ENCODE measurements around the gene GTF3C1.

GTF3C1 gene

DNA sequence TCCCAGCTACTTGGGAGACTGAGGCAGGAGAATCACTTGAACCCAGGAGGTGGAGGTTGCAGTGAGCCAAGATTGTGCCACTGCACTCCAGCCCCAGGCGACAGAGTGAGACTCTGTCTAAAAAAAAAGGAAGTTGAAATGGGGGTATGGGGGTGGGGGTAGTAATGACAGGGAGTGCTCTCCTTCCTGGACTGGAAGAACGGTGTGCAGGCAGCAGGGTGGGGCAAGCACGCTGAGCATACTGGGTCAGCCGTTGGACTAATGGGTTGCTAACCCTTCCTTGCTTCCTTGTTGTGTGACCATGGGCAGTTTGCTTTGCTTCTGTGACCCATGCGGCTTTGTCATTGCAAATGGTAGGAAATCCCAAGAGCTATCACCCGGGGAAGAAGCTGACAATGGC is 16.7 kb upstream of the GTF3C1 start:
- no peak for DNase-seq

DNA sequence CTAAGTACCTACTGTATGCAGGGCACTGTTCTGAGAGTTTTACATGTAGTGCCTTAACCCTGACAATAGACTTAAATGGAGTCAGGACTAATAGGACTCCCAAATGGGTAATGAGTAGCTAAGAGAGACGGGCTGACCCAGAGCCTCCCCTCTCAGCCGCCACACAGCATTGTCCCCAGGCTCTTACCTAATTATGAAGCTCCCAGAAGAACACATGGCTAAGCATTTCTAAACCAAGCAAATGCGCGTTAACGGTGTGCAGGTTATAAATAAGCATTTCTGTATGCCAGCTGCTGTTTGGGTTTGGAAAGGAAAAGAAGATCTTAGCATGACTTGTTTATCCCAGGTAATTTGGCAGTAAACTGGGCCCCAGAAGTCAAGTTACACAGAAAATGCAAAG is 14.5 kb upstream of the GTF3C1 start:
- no peak for DNase-seq

DNA sequence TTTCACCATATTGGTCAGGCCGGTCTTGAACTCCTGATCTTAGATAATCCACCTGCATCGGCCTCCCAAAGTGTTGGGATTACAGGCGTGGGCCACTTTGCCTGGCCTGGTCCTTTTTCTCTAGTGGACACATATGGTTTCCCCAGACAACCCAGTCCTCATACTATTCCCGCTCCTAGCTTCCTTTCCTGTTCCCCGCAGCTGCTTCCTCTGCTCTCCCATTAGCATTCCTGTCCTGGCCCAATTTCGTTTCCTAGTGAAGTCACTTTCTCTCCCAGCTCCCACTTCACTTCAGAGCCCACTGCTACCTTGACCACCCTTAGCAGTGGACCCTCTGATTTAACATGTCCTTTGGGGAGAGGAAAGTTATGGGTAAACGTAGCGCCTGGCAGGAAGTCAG is 11.5 kb upstream of the GTF3C1 start:
- no peak for DNase-seq

DNA sequence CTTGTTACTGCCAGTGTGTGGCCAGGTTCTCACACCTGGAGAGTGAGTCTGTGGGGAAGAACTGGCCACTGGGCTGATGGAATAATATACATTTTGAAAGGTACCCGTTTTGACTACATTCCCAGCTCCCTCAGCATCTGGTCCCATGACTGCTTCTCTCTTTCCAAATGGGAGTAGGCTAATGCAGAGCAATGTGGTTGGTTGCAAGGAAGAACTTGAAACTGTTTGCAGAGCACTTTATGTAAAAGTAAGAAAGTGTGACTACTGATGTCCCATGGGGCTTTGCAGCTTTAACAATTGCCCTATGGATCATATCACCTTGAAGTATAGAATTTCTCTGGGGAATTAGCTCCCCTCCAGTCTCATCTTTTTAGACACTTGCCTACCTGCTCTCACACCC is 9.2 kb upstream of the GTF3C1 start:
- no peak for DNase-seq

DNA sequence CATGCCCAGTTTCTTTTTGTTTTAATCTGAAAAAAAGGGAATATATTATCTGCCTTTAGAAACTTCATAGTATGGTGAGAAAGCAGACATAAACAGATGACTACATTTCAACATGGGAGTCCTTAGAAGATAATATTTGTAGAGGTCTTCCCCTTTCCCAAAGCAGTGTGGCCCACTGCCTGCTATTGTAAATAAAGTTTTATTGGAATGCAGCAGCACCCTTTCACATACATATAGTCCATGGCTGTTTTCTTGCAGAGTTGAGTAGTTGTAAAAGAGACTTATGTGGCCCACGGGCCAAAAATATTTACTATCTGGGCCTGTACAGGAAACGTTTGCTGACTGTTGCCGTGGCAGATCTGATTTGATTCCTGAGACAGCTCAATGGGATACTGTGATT is 8.7 kb upstream of the GTF3C1 start:
- DNase-seq = no peak

DNA sequence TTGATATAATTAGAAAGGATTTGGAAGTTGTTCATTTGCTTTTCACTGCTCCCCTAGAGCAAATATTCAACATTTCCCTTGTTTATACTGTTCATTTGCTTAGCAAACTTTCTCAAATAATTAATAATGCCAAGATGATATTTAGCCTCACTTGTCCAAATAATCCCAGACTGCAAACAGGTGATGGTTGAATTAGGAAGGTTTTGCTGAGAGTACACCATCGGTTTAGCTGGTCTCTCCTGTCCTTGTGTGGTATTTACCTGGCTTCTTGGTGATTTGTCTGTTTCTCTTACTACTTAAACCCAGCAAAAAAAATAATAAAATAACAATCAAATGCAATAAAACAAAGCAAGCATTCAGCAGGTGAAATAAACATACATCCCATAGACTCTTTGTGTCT is 6.8 kb upstream of the GTF3C1 start:
- DNase-seq = no peak

GRCh38 chr16:27551036-27551435 is 1.3 kb upstream of the GTF3C1 start:
- no peak for DNase-seq

DNA sequence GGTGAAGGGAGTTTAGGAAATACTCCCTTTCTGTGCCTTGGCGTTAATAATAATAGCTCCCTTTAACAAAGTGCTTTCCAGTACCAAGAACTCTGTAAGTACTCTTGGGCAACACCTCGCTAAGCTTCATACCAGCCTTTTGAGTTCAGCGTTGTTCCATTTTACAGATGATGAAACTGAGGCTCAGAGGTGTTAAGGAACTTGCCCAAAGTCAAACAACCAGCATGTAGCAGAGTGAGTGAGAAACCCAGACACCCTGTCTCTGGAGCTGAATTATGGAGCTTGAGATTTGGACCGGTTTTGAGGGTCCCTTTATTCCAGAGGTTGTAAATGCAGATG is 838 bp upstream of the GTF3C1 start:
- DNase-seq = no peak

- no peak for DNase-seq
Measured at GRCh38 chr16:27549464-27549745, 308 bp downstream of the GTF3C1 start.

DNA sequence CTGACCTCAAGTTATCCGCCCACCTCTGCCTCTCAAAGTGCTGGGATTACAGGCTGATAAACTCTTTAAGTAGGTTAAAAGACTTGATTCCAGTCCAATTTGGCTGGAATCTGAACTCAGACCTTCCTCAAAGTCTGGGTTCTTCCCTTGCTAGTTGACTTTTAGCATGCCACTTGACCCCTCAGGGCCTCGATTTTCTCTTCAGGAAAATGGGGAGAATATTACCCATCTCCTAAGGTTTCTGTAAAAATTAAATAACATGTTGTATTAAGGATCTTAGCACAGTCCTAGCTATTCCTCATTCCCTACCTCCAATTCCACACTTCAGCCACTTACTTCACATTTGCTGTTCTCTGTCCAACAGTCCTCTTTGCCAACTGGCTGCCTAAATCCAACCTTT is 1.9 kb downstream of the GTF3C1 start:
- no peak for DNase-seq

DNA sequence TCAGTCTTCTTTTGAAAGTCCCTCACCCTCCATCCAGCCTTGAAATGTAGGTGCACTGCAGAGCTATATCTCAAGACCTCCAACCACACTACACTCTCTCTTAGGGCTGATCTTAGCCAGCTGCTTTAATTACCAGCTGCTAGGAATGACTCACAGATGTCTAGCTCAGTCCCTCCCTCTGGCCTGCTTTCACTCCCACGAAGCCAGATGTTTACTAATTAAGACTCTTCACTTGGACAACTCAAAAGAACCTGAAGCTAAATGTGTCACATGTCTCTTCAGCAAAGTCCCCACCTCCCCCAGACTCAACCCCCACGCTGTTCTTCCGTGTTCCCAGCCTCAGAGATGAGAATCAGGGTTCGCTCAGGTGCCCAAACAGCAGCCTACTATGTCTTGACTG is 2.6 kb downstream of the GTF3C1 start:
- DNase-seq = no peak

- no peak for DNase-seq
Measured at GRCh38 chr16:27544671-27545070, 5.0 kb downstream of the GTF3C1 start.

GRCh38 chr16:27543801-27544200 is 5.9 kb downstream of the GTF3C1 start:
- DNase-seq = no peak

GRCh38 chr16:27539636-27540035 is 10.1 kb downstream of the GTF3C1 start:
- no peak for DNase-seq

- DNase-seq = no peak
Measured at GRCh38 chr16:27539120-27539519, 10.6 kb downstream of the GTF3C1 start.

GRCh38 chr16:27538528-27538927 is 11.2 kb downstream of the GTF3C1 start:
- no peak for DNase-seq

- DNase-seq = no peak
Measured at GRCh38 chr16:27534256-27534655, 15.5 kb downstream of the GTF3C1 start.

DNA sequence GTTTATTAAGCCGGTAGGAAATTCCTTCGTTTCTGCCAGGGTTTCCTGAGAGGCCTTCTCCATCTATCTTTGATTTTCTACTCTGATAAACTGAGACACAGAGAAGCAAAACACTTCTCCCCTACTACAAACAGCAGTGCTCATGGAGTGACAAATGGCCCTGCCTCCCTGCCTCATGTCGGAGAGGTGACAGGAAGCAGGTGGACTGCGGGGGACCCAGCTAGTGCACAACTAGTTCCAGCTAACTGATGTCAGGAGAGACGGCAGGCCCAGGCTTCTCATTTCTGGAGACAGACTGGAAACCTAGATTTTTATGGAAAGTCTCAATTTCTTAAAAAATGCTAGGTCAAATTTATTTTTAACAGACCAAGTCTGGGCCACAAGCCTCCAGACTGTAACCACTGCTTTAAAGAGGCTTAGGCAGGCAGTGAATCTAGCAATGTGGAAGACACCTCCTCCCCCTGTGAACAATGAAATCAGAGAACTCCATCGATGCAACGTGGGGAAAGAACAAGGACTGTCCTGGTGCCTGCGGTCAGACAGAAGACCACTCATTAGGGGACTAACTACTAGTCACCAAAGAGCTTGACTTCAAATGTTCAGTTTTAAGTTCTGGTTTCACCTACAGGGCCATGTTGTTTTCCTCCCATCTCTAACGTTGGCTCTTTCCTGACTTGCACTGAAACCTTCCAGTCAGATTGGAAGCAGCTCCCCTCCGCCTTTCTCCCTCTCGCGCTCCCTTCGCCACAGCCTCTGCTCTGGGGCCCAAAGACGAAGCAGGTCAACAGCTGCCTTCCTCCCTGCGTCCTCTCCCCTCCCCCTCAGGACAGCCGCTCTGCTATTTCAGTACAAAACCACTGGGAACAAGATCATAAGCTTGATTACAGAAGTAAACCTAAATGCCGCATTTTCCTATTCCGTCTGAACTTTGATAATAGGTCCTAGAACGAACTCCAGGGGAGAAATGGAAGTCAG is 17.6 kb downstream of the GTF3C1 start:
- no peak for DNase-seq

GRCh38 chr16:27531186-27531585 is 18.5 kb downstream of the GTF3C1 start:
- DNase-seq = no peak

DNA sequence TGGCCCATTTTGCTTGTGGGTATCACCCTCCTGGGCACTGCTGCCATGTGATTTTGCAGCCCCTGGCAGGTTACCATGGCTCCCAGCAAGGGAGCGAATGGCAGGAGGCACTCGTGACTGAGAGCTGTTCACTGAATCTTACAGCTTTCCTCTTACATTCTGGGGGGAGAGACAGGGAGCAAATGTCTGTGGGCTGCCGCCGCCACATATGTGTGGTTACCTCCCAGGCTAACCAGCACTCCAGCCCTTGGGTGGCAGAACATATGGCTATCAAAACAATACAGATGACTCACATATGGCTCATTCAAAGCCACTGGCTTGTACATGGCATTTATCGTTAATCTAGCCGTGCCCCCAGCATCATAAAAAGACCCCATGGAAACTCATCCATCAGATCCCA is 19.8 kb downstream of the GTF3C1 start:
- DNase-seq = no peak

DNA sequence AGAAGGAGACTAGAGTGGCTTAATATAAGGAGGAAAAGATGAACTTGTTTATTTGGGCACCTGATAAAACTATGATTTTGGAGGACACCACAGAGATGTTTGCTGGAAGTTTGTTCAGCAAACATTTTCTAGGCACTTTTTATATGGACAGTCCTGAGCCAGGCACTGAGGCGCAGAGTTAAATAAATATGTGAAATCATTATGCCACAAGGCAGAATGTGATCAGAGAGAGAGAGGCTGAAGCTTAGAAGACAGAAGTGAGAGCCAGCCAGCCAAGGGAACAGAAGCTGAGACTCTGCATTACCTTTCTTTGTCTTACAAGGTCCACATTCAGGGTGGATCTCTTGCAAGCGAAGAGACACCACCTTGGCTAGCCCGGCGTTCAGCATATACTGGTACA is 21.4 kb downstream of the GTF3C1 start:
- DNase-seq = no peak

DNA sequence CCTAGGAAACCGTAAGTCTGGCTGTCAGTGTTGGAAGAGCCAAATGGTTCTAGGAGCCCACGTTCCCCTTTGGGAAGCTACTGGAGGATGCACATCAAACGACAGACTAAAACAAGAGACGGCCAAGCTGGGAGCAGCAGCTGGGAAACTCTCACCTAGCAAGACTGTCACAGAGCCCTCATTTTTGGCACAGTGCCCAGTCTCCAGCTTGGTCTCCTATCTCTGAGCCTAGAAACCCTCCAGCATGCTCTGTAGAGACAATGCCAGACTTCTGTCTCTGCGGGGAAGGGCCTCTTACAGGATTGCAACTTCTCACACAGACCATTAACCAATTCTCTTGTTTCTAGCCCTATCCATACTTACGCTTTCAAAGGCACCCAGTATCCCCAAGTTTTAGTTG is 23.5 kb downstream of the GTF3C1 start:
- peak; percentile 41 for DNase-seq

GRCh38 chr16:27522173-27522707 is 27.5 kb downstream of the GTF3C1 start:
- DNase-seq = no peak

GRCh38 chr16:27520982-27521673 is 28.6 kb downstream of the GTF3C1 start:
- DNase-seq = no peak

- DNase-seq = no peak
Measured at GRCh38 chr16:27518226-27518625, 31.5 kb downstream of the GTF3C1 start.
